ENCODE results near the gene ITM2C. TPM values are rescaled to one million over a fixed set of nuclear protein-coding genes. Genes with fewer than 3 reads are reported as not detected.
A peak's percentile ranks its signal among the peaks of the same experiment; 100 is the strongest.

The ITM2C gene
- polyA plus RNA-seq, 2 donors = 4.2 to 14.8 TPM

DNA sequence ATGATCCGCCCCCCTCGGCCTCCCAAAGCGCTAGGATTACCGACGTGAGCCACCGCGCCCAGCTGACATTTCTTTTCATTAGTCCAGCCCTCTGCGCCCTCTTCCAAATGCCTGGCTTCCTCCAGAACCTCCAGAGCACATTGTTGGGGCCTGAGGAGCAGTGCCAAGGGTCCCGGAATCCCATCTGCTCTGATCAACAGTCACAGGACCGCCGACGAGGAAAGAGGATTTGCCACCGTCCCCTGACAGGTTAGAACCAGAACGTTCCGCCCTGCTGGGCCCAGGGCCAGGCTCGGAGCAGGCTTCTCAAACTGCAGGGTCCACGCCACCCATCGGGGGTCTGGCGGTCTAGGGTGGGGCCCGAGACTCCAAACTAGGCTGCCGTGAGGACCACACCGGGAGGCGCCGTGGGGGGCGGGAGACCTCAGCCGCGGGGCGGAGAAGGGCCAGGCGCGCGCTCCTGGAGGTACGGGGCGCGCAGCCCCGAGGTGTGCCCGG lies 36.9 kb upstream of the ITM2C start:
- Histone ChIP-seq H3K27ac (ENCODE audit: low read depth in 2 of 2, low read length in 1 of 2) (no peak overlapping the region), H3K9me3 (ENCODE audit: control insufficient read depth in 2 of 2, insufficient read depth in 1 of 2, low read depth in 1 of 2, low read length in 1 of 2) (peaks cover 0 to 10% of the 10 kb centered on the region in 2 donors), H3K27me3 (ENCODE audit: control insufficient read depth in 1 of 2, insufficient read depth in 2 of 2, low read length in 2 of 2) (peaks cover 0 to 8% of the 10 kb centered on the region in 2 donors), H3K36me3 (ENCODE audit: control insufficient read depth in 2 of 2, insufficient read depth in 2 of 2, low read length in 1 of 2) (no peaks in the 10 kb centered on the region), H3K4me3 (ENCODE audit: low read depth in 1 of 2, low read length in 2 of 2) (peak overlapping the region; percentile 8 to 23), H3K4me1 (ENCODE audit: control insufficient read depth in 2 of 2, insufficient read depth in 2 of 2, low read length in 1 of 2) (peaks cover 2 to 14% of the 10 kb centered on the region in 2 donors)
- 29 to 30% methylated on average over 36 of the region's 36 CpGs for WGBS, 2 donors

DNA sequence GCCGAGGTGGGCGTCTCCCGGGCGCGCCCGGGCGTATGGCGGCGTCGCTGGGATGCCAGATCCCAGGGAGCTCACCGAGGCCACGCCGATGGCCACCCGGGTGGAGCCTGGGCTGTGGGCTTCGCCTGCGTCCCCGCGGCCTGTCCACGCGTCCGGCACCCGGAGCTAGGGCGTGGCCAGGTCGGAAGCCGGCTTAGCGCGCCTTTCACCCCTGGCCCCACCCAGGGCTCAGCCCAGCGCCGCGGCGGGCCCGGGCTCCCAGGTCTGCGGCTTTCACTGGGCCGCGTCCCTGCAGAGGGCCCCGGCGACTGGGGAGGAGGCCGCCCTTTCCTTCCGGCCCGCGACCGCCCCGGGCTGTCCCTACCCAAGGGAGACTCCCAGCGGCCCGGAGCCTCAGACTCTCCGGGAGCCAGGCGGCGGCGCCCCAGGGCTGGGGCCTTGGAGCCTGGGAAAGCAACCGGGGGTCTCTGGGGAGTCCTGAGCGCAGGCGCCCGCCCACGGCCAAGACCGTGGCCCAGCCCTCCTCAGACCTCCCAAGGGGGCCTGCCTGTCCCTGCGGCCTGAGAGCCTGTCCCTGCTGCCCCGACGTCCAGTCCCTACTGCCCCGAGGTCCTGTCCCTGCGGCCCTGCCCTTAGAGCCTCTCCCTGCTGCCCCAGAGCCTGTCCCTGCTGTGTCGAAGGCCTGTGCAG lies 36.3 kb upstream of the ITM2C start:
- Histone ChIP-seq H3K4me3 (ENCODE audit: low read depth in 1 of 2, low read length in 2 of 2) (peak overlapping the region; percentile 8 to 23), H3K4me1 (ENCODE audit: control insufficient read depth in 2 of 2, insufficient read depth in 2 of 2, low read length in 1 of 2) (peaks cover 2 to 14% of the 10 kb centered on the region in 2 donors), H3K27ac (ENCODE audit: low read depth in 2 of 2, low read length in 1 of 2) (no peak overlapping the region), H3K27me3 (ENCODE audit: control insufficient read depth in 1 of 2, insufficient read depth in 2 of 2, low read length in 2 of 2) (peaks cover 0 to 8% of the 10 kb centered on the region in 2 donors), H3K9me3 (ENCODE audit: control insufficient read depth in 2 of 2, insufficient read depth in 1 of 2, low read depth in 1 of 2, low read length in 1 of 2) (peaks cover 0 to 10% of the 10 kb centered on the region in 2 donors), H3K36me3 (ENCODE audit: control insufficient read depth in 2 of 2, insufficient read depth in 2 of 2, low read length in 1 of 2) (no peaks in the 10 kb centered on the region)
- WGBS, 2 donors = 11 to 17% methylated on average over 49 to 61 of the region's 61 CpGs

DNA sequence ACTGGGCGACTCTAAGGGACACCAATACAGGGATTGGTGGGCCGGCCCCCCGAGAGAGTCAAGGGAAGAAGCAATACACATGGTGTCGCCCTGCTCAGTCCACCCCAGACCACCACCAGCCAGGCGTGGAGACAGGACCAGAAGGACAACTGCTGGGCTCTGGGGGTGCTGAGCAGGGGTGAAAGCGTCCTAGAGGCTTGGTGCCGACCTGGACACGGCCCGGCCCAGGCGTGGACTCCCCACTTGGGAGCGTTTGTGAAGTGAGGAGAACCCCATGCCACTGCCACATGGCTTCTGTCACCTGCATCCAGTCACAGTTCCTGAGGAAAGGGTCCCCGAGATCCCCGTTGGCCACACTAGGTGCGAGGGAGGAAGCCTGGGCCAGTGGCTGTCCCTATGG lies 35.4 kb upstream of the ITM2C start:
- H3K9me3 ChIP-seq (ENCODE audit: control insufficient read depth in 2 of 2, insufficient read depth in 1 of 2, low read depth in 1 of 2, low read length in 1 of 2) = peaks cover 0 to 10% of the 10 kb centered on the region in 2 donors
- 97% methylated on average over 14 of the region's 14 CpGs for WGBS, 2 donors
- H3K4me3 ChIP-seq (ENCODE audit: low read depth in 1 of 2, low read length in 2 of 2) = no peak overlapping the region
- H3K36me3 ChIP-seq (ENCODE audit: control insufficient read depth in 2 of 2, insufficient read depth in 2 of 2, low read length in 1 of 2) = no peaks in the 10 kb centered on the region
- H3K4me1 ChIP-seq (ENCODE audit: control insufficient read depth in 2 of 2, insufficient read depth in 2 of 2, low read length in 1 of 2) = peaks cover 2 to 14% of the 10 kb centered on the region in 2 donors
- peaks cover 0 to 8% of the 10 kb centered on the region in 2 donors for H3K27me3 ChIP-seq (ENCODE audit: control insufficient read depth in 1 of 2, insufficient read depth in 2 of 2, low read length in 2 of 2)
- no peak overlapping the region for H3K27ac ChIP-seq (ENCODE audit: low read depth in 2 of 2, low read length in 1 of 2)

DNA sequence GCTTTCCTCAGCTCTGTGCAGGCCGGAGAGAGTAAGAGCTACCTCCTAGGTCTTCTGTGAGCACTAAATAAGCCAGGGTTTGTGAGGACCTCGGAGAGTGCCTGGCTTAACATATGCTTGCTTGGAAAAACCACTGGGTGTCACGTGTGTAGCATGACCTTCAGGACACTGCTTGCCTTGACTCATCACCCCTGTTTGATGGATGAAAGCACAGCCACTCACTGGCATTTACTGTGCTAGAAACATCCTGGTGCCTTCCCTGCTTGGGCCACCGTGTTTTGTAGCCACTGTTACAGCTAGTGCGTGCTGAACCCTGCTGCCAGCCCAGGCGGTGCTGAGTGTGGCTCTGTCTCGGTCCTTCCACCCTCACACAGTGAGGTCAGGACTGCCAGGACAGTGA lies 34.8 kb upstream of the ITM2C start:
- peaks cover 0 to 8% of the 10 kb centered on the region in 2 donors for H3K27me3 ChIP-seq (ENCODE audit: control insufficient read depth in 1 of 2, insufficient read depth in 2 of 2, low read length in 2 of 2)
- 92% methylated on average over 7 of the region's 7 CpGs for whole genome bisulfite sequencing, 2 donors

DNA sequence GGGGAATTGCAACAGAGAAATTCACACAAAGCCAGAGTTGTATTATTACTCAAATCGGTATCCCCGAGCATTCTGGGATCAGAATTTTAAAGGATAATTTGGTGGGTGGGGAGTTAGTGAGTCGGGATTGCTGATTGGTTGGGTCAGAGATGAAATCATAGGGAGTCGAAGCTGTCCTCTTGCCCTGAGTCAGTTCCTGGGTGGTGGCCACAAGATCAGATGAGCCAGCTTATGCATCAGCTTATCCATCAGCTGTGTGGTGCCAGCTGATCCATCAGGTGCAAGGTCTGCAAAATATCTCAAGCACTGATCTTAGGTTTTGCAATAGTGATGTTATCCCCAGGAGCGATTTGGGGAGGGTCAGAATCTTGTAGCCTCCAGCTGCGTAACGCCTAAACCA lies 34.3 kb upstream of the ITM2C start:
- Histone ChIP-seq H3K36me3 (ENCODE audit: control insufficient read depth in 2 of 2, insufficient read depth in 2 of 2, low read length in 1 of 2) (no peaks in the 10 kb centered on the region), H3K4me1 (ENCODE audit: control insufficient read depth in 2 of 2, insufficient read depth in 2 of 2, low read length in 1 of 2) (peaks cover 0 to 14% of the 10 kb centered on the region in 2 donors), H3K27me3 (ENCODE audit: control insufficient read depth in 1 of 2, insufficient read depth in 2 of 2, low read length in 2 of 2) (peaks cover 0 to 8% of the 10 kb centered on the region in 2 donors), H3K4me3 (ENCODE audit: low read depth in 1 of 2, low read length in 2 of 2) (no peak overlapping the region), H3K27ac (ENCODE audit: low read depth in 2 of 2, low read length in 1 of 2) (no peak overlapping the region), H3K9me3 (ENCODE audit: control insufficient read depth in 2 of 2, insufficient read depth in 1 of 2, low read depth in 1 of 2, low read length in 1 of 2) (peaks cover 0 to 10% of the 10 kb centered on the region in 2 donors)
- WGBS, 2 donors = 83 to 88% methylated on average over 7 of the region's 7 CpGs

More for the DNA sequence above, 34.8 kb upstream of the ITM2C start:
- Histone ChIP-seq H3K4me1 (ENCODE audit: control insufficient read depth in 2 of 2, insufficient read depth in 2 of 2, low read length in 1 of 2) (peaks cover 0 to 14% of the 10 kb centered on the region in 2 donors), H3K4me3 (ENCODE audit: low read depth in 1 of 2, low read length in 2 of 2) (no peak overlapping the region), H3K27ac (ENCODE audit: low read depth in 2 of 2, low read length in 1 of 2) (no peak overlapping the region), H3K36me3 (ENCODE audit: control insufficient read depth in 2 of 2, insufficient read depth in 2 of 2, low read length in 1 of 2) (no peaks in the 10 kb centered on the region), H3K9me3 (ENCODE audit: control insufficient read depth in 2 of 2, insufficient read depth in 1 of 2, low read depth in 1 of 2, low read length in 1 of 2) (peaks cover 0 to 10% of the 10 kb centered on the region in 2 donors)

DNA sequence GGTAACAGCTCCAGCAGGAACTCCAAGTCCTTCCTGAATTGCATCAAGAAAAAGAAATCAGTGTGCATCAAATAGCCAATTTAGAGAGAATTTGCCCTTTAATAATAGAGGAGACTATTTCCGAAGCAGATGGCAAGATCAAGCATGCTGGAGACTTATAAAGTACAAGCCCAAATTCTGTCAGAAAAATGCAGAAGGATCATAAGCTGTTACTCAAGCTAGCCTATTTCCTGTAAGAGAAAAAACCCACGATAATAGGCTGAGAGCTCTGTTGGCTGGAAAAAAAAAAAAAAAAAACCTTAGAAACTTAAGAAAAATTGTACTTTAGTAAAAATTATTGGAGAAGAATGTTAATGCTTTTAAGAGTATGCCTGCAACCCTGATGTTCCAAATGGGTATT lies 24.4 kb upstream of the ITM2C start:
- 20 to 33% methylated on average over 2 of the region's 2 CpGs for WGBS, 2 donors
- Histone ChIP-seq H3K27me3 (ENCODE audit: control insufficient read depth in 1 of 2, insufficient read depth in 2 of 2, low read length in 2 of 2) (no peaks in the 10 kb centered on the region), H3K4me3 (ENCODE audit: low read depth in 1 of 2, low read length in 2 of 2) (no peak overlapping the region), H3K27ac (ENCODE audit: low read depth in 2 of 2, low read length in 1 of 2) (no peak overlapping the region), H3K36me3 (ENCODE audit: control insufficient read depth in 2 of 2, insufficient read depth in 2 of 2, low read length in 1 of 2) (no peaks in the 10 kb centered on the region), H3K9me3 (ENCODE audit: control insufficient read depth in 2 of 2, insufficient read depth in 1 of 2, low read depth in 1 of 2, low read length in 1 of 2) (peaks cover 4 to 6% of the 10 kb centered on the region in 2 donors), H3K4me1 (ENCODE audit: control insufficient read depth in 2 of 2, insufficient read depth in 2 of 2, low read length in 1 of 2) (no peaks in the 10 kb centered on the region)

DNA sequence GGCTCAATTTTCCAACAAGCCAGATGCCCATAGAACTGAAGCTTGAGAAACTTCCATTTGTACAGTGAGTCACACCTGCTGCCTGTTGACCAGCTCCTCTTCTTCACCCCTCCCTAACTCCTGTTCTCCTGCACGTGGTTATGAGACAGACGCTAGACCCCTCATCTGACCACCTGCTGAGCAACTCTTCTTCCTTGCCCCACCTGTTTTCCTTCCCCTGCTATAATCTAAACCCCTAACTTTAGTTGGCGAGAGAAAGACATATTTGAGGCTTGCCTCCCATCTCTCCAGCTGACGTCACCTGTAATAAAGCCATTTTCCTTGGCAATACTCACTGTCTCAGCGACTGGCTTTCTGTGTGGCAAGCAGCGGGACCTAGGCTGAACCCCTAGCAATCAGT lies 22.3 kb upstream of the ITM2C start:
- no peak overlapping the region for H3K27ac ChIP-seq (ENCODE audit: low read depth in 2 of 2, low read length in 1 of 2)
- H3K9me3 ChIP-seq (ENCODE audit: control insufficient read depth in 2 of 2, insufficient read depth in 1 of 2, low read depth in 1 of 2, low read length in 1 of 2) = peaks cover 4 to 6% of the 10 kb centered on the region in 2 donors
- H3K4me3 ChIP-seq (ENCODE audit: low read depth in 1 of 2, low read length in 2 of 2) = no peak overlapping the region
- H3K36me3 ChIP-seq (ENCODE audit: control insufficient read depth in 2 of 2, insufficient read depth in 2 of 2, low read length in 1 of 2) = no peaks in the 10 kb centered on the region
- 64 to 67% methylated on average over 6 of the region's 6 CpGs for WGBS, 2 donors
- H3K27me3 ChIP-seq (ENCODE audit: control insufficient read depth in 1 of 2, insufficient read depth in 2 of 2, low read length in 2 of 2) = no peaks in the 10 kb centered on the region
- H3K4me1 ChIP-seq (ENCODE audit: control insufficient read depth in 2 of 2, insufficient read depth in 2 of 2, low read length in 1 of 2) = no peaks in the 10 kb centered on the region

DNA sequence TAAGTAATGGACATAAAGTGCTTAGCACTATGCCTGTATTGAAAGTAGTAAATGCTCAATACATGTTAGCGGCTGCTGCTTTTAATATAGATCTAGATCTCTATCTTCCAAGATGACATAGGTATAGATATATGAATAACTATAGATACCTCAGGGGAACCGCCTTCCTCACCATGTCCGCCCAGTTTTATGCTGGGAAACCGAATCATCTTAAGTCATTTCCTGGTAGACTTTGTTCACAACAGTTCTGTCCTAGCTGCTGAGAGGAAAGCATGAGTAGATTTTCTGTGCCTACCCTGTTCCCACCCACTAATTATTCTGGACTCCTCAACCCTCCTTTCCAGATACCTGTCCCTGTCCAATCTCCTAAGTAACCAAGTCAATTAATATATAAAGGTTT lies 21.6 kb upstream of the ITM2C start:
- H3K36me3 ChIP-seq (ENCODE audit: control insufficient read depth in 2 of 2, insufficient read depth in 2 of 2, low read length in 1 of 2) = no peaks in the 10 kb centered on the region
- no peak overlapping the region for H3K27ac ChIP-seq (ENCODE audit: low read depth in 2 of 2, low read length in 1 of 2)
- H3K27me3 ChIP-seq (ENCODE audit: control insufficient read depth in 1 of 2, insufficient read depth in 2 of 2, low read length in 2 of 2) = no peaks in the 10 kb centered on the region
- H3K9me3 ChIP-seq (ENCODE audit: control insufficient read depth in 2 of 2, insufficient read depth in 1 of 2, low read depth in 1 of 2, low read length in 1 of 2) = peaks cover 4 to 6% of the 10 kb centered on the region in 2 donors
- WGBS, 2 donors = 65 to 74% methylated on average over 4 of the region's 4 CpGs
- peaks cover 2 to 3% of the 10 kb centered on the region in 2 donors for H3K4me1 ChIP-seq (ENCODE audit: control insufficient read depth in 2 of 2, insufficient read depth in 2 of 2, low read length in 1 of 2)
- H3K4me3 ChIP-seq (ENCODE audit: low read depth in 1 of 2, low read length in 2 of 2) = no peak overlapping the region

DNA sequence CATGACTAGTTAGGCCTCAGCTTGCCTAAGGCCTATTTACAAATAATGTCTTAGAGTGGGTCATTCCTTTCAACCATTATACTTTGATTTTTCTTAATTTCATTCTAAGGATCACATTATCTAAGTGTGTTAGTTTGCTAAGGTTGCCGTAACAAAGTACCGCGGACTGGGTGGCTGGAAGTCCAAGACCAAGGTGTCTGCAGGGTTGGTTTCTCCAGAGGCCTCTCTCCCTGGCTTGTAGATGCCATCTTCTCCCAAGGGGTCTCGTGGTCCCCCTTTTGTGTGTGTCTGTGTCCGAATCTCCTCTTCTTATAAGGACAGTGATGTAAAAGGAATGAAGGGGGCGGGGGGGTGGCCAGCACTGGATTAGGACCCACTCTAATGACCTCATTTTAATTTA lies 18.4 kb upstream of the ITM2C start:
- H3K4me1 ChIP-seq (ENCODE audit: control insufficient read depth in 2 of 2, insufficient read depth in 2 of 2, low read length in 1 of 2) = peaks cover 2 to 3% of the 10 kb centered on the region in 2 donors
- H3K27me3 ChIP-seq (ENCODE audit: control insufficient read depth in 1 of 2, insufficient read depth in 2 of 2, low read length in 2 of 2) = no peaks in the 10 kb centered on the region
- no peaks in the 10 kb centered on the region for H3K36me3 ChIP-seq (ENCODE audit: control insufficient read depth in 2 of 2, insufficient read depth in 2 of 2, low read length in 1 of 2)
- H3K4me3 ChIP-seq (ENCODE audit: low read depth in 1 of 2, low read length in 2 of 2) = no peak overlapping the region
- H3K27ac ChIP-seq (ENCODE audit: low read depth in 2 of 2, low read length in 1 of 2) = no peak overlapping the region
- 95 to 97% methylated on average over 6 of the region's 6 CpGs for WGBS, 2 donors
- H3K9me3 ChIP-seq (ENCODE audit: control insufficient read depth in 2 of 2, insufficient read depth in 1 of 2, low read depth in 1 of 2, low read length in 1 of 2) = peaks cover 0 to 2% of the 10 kb centered on the region in 2 donors
